Measurements from ENCODE around the gene PMVK. TPM values are rescaled to one million over a fixed set of nuclear protein-coding genes. Genes with fewer than 3 reads are reported as not detected.

Gene PMVK
- total RNA-seq, 4 donors from 2014 or later, result 9.0 to 19.8 (median 15.6) TPM

DNA sequence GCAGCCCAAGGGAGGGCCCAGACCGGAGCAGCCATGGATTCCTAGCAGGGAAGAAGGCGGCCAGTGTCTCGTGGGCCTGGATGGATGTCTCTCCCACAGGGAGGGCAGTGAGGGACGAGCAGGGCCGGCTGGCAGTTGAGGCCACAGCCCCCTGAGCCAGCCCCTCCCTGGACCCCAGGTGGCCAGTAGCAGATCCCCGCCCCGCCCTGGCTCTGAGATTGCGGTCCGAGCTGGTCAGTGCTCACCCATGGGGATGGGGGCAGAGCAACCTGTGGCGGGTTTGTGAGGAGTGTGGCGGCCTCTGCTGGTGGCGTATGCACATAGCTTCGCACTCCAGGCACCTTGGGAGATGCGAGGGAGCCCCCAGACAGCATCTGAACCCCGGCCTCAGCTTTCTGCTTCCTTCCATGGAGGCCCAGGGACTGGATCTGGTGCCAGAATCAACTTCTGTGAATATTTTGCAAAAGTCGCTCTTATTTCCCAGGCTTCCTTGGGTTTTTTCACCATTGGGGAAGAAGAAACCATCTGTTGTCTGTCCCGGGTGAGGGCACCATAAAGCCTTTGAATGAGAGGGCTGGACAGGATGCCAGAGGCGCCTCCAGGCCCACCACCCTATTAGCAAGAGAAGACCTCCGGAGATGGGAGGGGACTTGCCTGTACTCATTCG lies 58.0 kb downstream of the PMVK start:
- no peak overlapping the region for H3K4me3 ChIP-seq
- no peaks in the 10 kb centered on the region for H3K36me3 ChIP-seq
- WGBS, 2 donors, result 12 to 19% methylated on average over 17 to 19 of the region's 20 CpGs
- DNase-seq (ENCODE audit: low spot score in 2 of 2), result peak; percentile 63 to 79
- H3K27ac ChIP-seq, result no peak overlapping the region
- no peak for TF ChIP-seq EP300 (IDR thresholded peaks at IDR 0.05)
- TF ChIP-seq, protein P1, sequence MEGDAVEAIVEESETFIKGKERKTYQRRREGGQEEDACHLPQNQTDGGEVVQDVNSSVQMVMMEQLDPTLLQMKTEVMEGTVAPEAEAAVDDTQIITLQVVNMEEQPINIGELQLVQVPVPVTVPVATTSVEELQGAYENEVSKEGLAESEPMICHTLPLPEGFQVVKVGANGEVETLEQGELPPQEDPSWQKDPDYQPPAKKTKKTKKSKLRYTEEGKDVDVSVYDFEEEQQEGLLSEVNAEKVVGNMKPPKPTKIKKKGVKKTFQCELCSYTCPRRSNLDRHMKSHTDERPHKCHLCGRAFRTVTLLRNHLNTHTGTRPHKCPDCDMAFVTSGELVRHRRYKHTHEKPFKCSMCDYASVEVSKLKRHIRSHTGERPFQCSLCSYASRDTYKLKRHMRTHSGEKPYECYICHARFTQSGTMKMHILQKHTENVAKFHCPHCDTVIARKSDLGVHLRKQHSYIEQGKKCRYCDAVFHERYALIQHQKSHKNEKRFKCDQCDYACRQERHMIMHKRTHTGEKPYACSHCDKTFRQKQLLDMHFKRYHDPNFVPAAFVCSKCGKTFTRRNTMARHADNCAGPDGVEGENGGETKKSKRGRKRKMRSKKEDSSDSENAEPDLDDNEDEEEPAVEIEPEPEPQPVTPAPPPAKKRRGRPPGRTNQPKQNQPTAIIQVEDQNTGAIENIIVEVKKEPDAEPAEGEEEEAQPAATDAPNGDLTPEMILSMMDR (IDR thresholded peaks at IDR 0.05), result peak; percentile 79 to 93 (median 88)
- no peak for TF ChIP-seq POLR2A (IDR thresholded peaks at IDR 0.05)
- peaks cover 0 to 5% (median 0%) of the 10 kb centered on the region in 4 donors for H3K4me1 ChIP-seq
- no peaks in the 10 kb centered on the region for H3K27me3 ChIP-seq
- no peaks in the 10 kb centered on the region for H3K9me3 ChIP-seq

DNA sequence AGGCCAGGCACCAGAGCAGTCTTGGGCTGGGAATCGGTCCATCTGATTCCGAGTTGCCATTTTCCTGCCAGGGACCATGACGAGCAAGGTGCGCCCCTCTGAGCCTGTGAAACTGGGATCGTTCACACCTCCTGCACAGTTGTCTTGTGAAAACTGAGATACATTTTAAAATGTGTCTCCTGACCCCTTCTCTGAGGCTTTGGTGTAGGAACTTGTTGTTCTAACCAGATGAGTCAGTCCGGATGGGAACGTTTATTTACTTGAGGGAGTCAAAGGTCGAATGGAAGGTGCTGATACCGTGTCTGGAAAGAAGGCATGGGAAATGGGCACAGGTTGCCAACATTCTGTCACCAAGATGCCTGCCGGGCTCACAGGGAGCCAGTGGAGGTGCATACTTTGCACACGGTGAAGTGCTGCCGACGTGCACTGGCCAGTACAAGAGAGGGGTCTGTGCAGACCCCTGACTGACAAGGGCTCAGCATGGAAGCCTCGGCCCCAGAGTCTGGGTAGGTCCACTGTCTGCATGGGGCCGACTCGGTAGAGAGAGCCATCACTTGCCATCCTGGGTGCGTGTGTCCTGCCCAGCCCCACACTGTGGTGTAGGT lies 59.0 kb downstream of the PMVK start:
- WGBS, 2 donors, result 66 to 74% methylated on average over 17 of the region's 17 CpGs
- TF ChIP-seq, protein P1 (IDR thresholded peaks at IDR 0.05), result no peak
- TF ChIP-seq POLR2A (IDR thresholded peaks at IDR 0.05), result no peak
- TF ChIP-seq EP300 (IDR thresholded peaks at IDR 0.05), result no peak
- Histone ChIP-seq H3K27ac (no peak overlapping the region), H3K27me3 (no peaks in the 10 kb centered on the region), H3K4me1 (peaks cover 0 to 5% (median 0%) of the 10 kb centered on the region in 4 donors), H3K4me3 (no peak overlapping the region), H3K36me3 (no peaks in the 10 kb centered on the region), H3K9me3 (no peaks in the 10 kb centered on the region)
- no peak for DNase-seq (ENCODE audit: low spot score in 2 of 2)

DNA sequence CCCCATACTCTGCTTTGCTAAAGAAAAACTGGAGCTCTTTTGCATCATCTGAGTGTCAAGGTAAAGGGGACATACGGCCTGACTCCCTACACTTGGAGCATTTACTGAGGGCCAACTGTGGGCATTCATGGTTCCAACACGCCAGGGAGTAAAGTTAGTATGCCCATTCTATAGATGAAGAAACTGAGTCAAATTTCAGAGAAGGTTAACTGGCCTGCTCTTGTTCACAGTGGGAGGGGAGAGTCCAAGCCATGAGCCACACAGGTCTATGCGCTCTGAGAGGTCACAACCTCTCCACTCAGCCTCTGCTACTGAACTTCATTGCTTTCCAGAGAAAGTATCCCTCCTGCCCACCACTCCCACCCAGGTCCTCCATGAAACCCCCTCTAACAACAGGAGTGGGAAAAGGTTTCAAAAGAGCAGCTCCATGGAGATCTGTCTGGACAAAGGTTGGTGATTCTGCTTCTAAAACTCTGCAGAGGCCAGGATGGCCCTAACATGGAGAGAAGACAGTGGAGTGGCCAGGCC lies 59.6 kb downstream of the PMVK start:
- peaks cover 0 to 2% of the 10 kb centered on the region in 2 donors for H3K27me3 ChIP-seq
- no peaks in the 10 kb centered on the region for H3K36me3 ChIP-seq
- DNase-seq (ENCODE audit: low spot score in 2 of 2), result no peak
- no peak overlapping the region for H3K27ac ChIP-seq
- H3K4me1 ChIP-seq, result peaks cover 0 to 5% (median 0%) of the 10 kb centered on the region in 4 donors
- 46 to 80% methylated on average over 3 of the region's 3 CpGs for WGBS, 2 donors
- no peak overlapping the region for H3K4me3 ChIP-seq
- no peak for TF ChIP-seq EP300 (IDR thresholded peaks at IDR 0.05)
- TF ChIP-seq, protein P1 (IDR thresholded peaks at IDR 0.05), result no peak
- no peak for TF ChIP-seq POLR2A (IDR thresholded peaks at IDR 0.05)
- H3K9me3 ChIP-seq, result no peaks in the 10 kb centered on the region

Small RNA genes within 50 kb of the gene (small RNA-seq; reads per million reads assigned to genes)
- not detected for gene MIR4258
- not detected for gene RF00017

Other genes with a start within 250 kb of the PMVK start
- gene KCNN3, start 66.4 kb downstream of the PMVK start, total RNA-seq, result under 1 TPM; 0.21 to 0.78 (median 0.26) TPM
- gene PBXIP1, start 19.4 kb upstream of the PMVK start, total RNA-seq, result 100 to 1,000 TPM in 2 of 4 donors, 10 to 100 TPM in 2; 52.5 to 120 (median 97.9) TPM
- gene PYGO2, start 25.1 kb upstream of the PMVK start, total RNA-seq, result 10 to 100 TPM; 18.6 to 24.3 (median 23.5) TPM
- 100 to 1,000 TPM in 2 of 4 donors, 10 to 100 TPM in 2; 82.9 to 168 (median 101) TPM for gene SHC1, start 34.0 kb upstream of the PMVK start, total RNA-seq
- gene CKS1B, start 38.0 kb upstream of the PMVK start, total RNA-seq, result 10 to 100 TPM; 35.2 to 40.5 (median 37.3) TPM
- gene FLAD1, start 46.6 kb upstream of the PMVK start, total RNA-seq, result 10 to 100 TPM; 17.4 to 33.6 (median 23.6) TPM
- gene LENEP, start 56.9 kb upstream of the PMVK start, total RNA-seq, result 1 to 10 TPM in 1 of 4 donors, not detected in 3; 1.5 TPM
- gene ZBTB7B, start 66.1 kb upstream of the PMVK start, total RNA-seq, result 10 to 100 TPM; 44.6 to 53.4 (median 49.5) TPM
- 1 to 10 TPM in 3 of 4 donors, under 1 TPM in 1; 0.90 to 4.2 (median 1.7) TPM for gene DCST2, start 97.1 kb upstream of the PMVK start, total RNA-seq
- 1 to 10 TPM in 1 of 4 donors, under 1 TPM in 2, not detected in 1; 0.21 to 3.5 (median 0.90) TPM for gene DCST1, start 97.1 kb upstream of the PMVK start, total RNA-seq
- gene ADAM15, start 114.6 kb upstream of the PMVK start, total RNA-seq, result 100 to 1,000 TPM; 111 to 202 (median 168) TPM
- gene EFNA4, start 127.0 kb upstream of the PMVK start, total RNA-seq, result 1 to 10 TPM in 3 of 4 donors, under 1 TPM in 1; 0.87 to 4.2 (median 1.8) TPM
- gene EFNA3, start 142.1 kb upstream of the PMVK start, total RNA-seq, result 1 to 10 TPM in 2 of 4 donors, under 1 TPM in 1, not detected in 1; 0.63 to 1.2 (median 1.2) TPM
- gene EFNA1, start 191.2 kb upstream of the PMVK start, total RNA-seq, result 10 to 100 TPM; 27.4 to 41.4 (median 34.0) TPM
- 10 to 100 TPM in 3 of 4 donors, 1 to 10 TPM in 1; 5.7 to 33.9 (median 14.9) TPM for gene SLC50A1, start 199.1 kb upstream of the PMVK start, total RNA-seq
- gene DPM3, start 203.8 kb upstream of the PMVK start, total RNA-seq, result 100 to 1,000 TPM in 2 of 4 donors, 10 to 100 TPM in 2; 74.7 to 115 (median 95.6) TPM
- gene KRTCAP2, start 236.6 kb upstream of the PMVK start, total RNA-seq, result 100 to 1,000 TPM; 102 to 167 (median 146) TPM
- 10 to 100 TPM in 2 of 4 donors, 1 to 10 TPM in 2; 6.0 to 20.4 (median 12.7) TPM for gene TRIM46, start 237.1 kb upstream of the PMVK start, total RNA-seq

Measured in tibial nerve (tissue), 4 donors.